HG03520 (cell line): ENCODE data around the gene PMFBP1.

ENCODE experiments used
- ATAC-seq: cut with Tn5 transposase; IDR thresholded peaks from one replicate; pipeline ENCODE4 v1.9.1; 2021; ENCODE audit warnings: mild to moderate bottlenecking, moderate library complexity; ENCODE audit not compliant: unreplicated experiment

Gene PMFBP1

GRCh38 chr16:72189865-72190371 is 18.0 kb upstream of the PMFBP1 start:
- no peak for ATAC-seq

DNA sequence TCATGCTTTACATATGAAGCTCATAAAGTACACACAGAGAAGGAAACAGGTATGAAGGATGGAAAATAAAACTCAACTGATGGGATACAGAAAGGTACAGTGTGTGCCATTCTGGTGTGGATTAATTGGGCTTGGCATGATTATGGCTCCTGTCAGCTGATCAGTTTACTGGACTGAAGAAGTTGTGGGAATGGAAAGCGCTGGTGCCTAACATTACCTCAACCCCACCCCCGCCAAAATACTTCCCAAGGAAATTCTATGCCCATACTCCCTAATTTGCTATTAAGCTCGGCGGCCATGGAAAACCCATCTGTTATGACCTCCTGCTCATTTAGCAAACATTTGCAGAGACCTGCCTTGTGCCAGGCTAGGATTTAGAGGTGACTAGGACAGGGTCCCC is 16.6 kb upstream of the PMFBP1 start:
- no peak for ATAC-seq

DNA sequence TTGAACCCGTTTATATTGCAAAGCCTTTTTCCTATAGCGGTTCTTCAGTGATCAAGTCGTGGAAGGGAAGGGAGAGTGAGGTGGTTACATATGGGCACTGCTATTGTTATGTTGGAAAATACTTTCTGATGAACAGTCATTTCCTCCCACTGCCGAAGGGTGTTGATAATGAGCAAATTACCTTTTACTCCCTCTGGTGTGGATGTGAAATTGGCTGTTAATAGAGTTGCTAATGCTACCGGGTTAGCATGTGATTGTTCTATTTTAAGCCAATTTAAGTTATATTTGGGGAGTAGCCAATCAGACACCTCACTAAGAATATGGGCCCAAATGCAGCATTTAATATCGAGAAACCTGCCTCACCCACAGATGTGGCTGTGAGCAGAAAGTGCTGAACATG is 15.6 kb upstream of the PMFBP1 start:
- ATAC-seq: no peak

DNA sequence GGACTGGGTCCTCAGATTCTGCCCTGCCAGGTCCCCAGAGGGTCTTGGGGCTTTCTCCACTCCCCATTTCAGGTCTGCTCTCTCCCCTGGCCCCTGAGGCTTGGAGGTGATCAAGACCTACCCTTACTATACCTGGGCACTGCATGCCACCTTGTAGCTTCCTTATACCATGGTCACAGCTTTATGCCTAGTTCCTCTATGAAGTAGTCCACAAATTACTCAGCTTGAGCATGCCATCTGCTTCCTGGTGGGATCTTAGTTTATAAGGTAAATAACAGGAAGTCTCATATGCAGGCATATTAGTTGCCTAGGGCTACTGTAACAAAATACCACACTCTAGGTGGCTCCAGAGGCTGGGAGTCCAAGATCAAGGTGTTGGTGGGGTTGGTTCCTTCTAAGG is 11.0 kb upstream of the PMFBP1 start:
- ATAC-seq: no peak

- no peak for ATAC-seq
Measured at GRCh38 chr16:72179204-72179970, 7.4 kb upstream of the PMFBP1 start.

DNA sequence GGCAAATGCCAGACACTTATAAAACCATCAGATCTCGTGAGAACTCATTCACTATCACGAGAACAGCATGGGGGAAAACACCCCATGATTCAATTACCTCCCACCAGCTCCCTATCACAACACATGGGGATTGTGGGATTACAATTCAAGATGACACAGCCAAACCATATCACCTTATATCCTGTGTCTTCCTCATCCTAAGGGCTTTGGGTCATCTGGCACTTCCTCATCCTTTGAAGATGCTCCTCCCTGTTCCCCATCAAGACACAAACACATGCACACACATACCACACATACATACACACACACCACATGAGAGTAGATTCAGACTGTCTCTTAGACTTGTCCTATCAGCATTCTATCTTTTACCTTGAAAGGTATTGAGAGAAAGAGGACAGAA is 2.8 kb upstream of the PMFBP1 start:
- no peak for ATAC-seq

- no peak for ATAC-seq
Measured at GRCh38 chr16:72173997-72174396, 2.0 kb upstream of the PMFBP1 start.

- no peak for ATAC-seq
Measured at GRCh38 chr16:72171236-72171635, 719 bp downstream of the PMFBP1 start.

DNA sequence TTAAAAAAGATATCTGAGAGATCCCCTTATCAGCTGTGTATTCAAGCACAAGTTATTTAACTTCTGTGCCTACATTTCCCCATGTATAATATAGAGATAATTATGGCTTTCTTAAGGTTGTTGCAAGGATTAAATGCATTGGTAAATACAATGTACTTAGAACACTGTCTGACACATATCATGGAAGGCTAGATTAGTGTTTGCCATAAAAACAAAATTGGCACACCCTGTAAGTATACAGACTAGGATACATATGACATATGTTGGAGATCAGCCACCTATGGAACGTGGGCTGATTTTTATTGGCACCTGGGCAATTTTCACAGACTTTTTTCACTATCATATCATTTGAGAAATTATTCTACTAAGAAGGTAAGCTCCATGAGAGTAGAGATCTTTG is 2.2 kb downstream of the PMFBP1 start:
- no peak for ATAC-seq

- ATAC-seq: no peak
Measured at GRCh38 chr16:72168365-72168764, 3.6 kb downstream of the PMFBP1 start.

GRCh38 chr16:72166954-72167561 is 4.9 kb downstream of the PMFBP1 start:
- ATAC-seq: no peak

- ATAC-seq: no peak
Measured at GRCh38 chr16:72166151-72166550, 5.8 kb downstream of the PMFBP1 start.

DNA sequence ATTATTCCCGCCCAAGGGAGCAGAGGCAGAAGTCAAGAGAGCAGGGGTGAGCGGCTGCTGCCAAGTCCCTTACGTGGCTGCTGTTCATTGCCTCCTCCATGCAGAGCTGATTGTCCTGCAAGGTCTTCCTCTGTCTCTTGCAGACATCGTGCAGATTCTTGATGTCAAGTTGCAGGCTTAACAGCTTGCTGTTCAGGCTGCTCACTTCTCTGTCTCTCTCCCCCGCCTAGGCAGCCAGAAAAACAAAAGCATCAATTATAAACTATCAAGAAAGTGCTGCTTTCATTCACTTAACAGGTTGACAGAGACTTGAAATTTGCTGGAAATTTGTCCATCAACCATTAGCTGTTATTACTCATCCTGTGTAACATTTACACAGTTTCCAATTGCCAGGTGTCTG is 7.3 kb downstream of the PMFBP1 start:
- no peak for ATAC-seq

DNA sequence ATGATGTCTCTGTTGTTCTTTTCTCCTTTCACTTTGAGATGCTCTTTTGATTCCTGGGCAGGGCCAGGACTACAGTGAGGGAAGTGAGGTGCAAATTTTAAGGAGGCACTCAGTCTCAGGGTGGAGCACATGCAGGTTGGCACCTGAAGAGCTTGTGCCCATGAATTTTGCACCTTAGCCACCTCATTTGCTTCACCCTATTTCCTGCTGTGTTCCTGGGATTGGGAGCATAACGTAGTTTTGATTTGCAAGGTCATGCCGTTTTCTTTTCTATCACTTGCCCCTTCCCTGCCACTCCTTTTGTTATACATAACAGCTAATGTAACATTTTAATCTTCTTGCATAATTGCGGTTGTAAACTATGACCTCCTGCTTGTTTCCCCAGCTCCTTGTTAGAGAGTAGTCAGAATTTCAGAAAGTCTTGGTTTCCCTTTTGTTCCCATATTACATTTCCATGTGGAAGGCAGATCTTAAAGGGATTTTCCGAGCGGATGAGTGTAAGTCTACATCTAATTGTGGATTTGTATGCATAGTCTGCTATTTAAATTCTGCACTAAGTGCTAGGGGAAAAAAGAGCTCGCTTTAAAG is 9.8 kb downstream of the PMFBP1 start:
- no peak for ATAC-seq

DNA sequence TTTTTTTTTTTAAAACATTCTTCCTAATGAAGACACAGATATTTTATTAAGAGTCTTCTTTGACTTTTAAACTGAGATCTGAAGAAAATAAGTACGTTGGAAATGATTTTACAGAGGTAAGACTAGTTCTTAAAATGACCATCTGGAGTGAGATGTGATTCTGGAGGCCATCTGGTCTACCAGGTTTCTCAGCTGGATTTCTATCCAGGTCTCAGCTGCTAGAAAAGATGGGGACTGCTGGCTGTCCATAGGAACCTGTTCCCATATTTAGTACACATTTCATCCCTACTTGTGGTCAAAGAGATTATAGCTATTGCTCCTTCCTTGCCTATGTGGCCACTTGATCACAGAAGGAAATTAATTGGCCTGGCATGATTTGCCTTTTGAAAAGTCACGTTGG is 12.2 kb downstream of the PMFBP1 start:
- no peak for ATAC-seq

- ATAC-seq: no peak
Measured at GRCh38 chr16:72159386-72159785, 12.6 kb downstream of the PMFBP1 start.

GRCh38 chr16:72149676-72150464 is 22.1 kb downstream of the PMFBP1 start:
- ATAC-seq: no peak

DNA sequence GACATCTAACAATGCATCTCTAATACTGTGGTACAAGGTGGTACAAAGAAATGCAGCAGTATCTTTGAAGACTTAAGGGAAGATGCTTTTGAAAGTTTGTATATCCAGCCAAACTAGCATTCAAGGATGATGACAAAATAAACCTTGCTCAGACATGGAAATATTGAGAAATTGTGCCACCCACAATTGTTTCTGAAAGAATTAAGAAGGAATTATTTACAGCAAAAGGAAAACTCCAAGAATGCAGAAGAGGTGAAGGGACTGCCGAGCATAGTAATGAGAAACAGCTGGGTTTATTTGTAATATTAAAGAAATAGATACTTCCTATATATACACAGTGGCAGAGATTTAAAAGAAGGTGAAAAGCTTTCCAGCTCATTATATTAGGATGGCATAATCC is 29.5 kb downstream of the PMFBP1 start:
- no peak for ATAC-seq

GRCh38 chr16:72139908-72140307 is 32.0 kb downstream of the PMFBP1 start:
- ATAC-seq: no peak

DNA sequence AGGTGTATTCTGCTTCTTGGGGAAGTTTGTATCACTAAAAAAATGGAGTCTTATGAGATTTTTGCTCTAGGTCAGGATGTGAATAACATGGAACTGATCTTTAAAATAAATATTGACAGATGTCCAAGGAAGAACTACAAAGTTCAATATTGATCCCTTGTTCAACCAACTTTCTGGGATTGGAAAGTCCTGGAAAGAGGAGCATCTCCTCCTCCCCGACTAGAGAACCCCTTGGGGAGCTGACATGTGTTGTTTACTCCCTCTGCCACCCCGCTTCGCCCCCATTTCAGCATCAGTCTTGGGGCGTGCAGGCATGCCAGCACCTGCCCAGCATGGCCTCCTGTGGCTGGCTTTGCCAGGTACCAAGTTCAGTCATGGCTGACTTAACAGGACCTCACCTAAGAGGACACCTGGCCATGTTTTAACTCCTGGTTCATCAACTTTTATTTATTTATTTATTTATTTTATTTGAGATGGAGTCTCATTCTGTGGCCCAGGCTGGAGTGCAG is 33.8 kb downstream of the PMFBP1 start:
- no peak for ATAC-seq

DNA sequence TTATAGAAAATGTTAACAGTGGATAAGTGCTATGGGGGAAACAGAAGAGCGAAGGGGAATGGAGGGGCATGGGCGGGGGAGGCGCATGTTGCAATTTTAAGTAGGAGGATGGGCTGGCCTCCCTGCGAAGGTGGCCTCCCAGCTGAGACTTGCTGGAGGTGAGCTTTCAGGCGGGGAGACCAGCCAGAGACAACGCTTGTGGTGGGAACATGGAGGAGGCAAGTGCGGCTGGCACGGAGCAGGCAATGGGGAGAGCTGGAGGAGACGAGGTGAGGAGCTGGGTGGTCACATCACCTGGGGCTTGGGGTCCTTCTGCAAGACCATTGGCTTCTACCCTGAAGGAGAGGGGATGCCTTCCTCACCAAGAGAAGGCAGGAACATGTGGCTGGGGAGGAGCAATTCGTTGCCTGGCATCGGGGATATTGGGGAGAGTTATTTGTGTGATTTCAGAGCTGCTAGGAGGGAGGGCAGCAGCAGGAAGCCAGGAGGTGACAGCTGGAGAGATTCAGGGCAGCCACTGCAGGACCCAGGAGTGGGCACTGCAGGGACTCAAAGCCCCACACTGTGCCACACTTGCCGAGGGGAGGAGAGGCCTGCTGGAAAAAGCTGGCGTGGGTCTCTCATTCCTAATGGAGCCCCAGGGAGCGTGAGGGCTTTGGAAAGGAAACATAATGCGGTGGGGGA is 34.4 kb downstream of the PMFBP1 start:
- ATAC-seq: no peak
